HepG2 (cell line): ENCODE data around the gene AP1M2. TPM values are rescaled to one million over a fixed set of nuclear protein-coding genes. Genes with fewer than 3 reads are reported as not detected.

Experiments
- ADNP ChIP-seq: sonication (generic); formaldehyde crosslinking; IDR thresholded peaks from 2 replicates; pipeline ENCODE4 v1.4.0; 2020; ENCODE audit warnings: missing genetic modification reagents
- ARID2 ChIP-seq: sonication (generic); formaldehyde crosslinking; IDR thresholded peaks from 2 replicates; pipeline ENCODE4 v1.8.1; 2022; ENCODE audit warnings: mild to moderate bottlenecking, missing genetic modification reagents, borderline replicate concordance
- ARID5B ChIP-seq: IDR thresholded peaks from 2 replicates; pipeline ENCODE4 v1.4.0; 2020; ENCODE audit warnings: mild to moderate bottlenecking, missing genetic modification reagents
- DZIP1 ChIP-seq: sonication (generic); formaldehyde crosslinking; IDR thresholded peaks from 2 replicates; pipeline ENCODE4 v1.5.0; 2020; ENCODE audit warnings: mild to moderate bottlenecking, missing genetic modification reagents
- HNF4G ChIP-seq, 2 experiments: sonication (generic) in 1 of 2; formaldehyde crosslinking in 1 of 2; IDR thresholded peaks; 2 replicates each; pipeline versions ENCODE4 v1.4.0 to v1.6.1; 2011 to 2020; ENCODE audit warnings: borderline replicate concordance in 2 of 2, low read depth in 2 of 2, mild to moderate bottlenecking in 2 of 2, low read length in 1 of 2, missing genetic modification reagents in 1 of 2, moderate library complexity in 1 of 2
- PREB ChIP-seq: sonication (generic); formaldehyde crosslinking; IDR thresholded peaks from 2 replicates; pipeline ENCODE4 v1.4.0; 2020; ENCODE audit warnings: missing genetic modification reagents
- RXRB ChIP-seq: IDR thresholded peaks from 2 replicates; pipeline ENCODE4 v1.6.1; 2016; ENCODE audit warnings: borderline replicate concordance, missing genetic modification reagents, missing compliant biosample characterization
- SALL2 ChIP-seq: sonication (generic); formaldehyde crosslinking; IDR thresholded peaks from 2 replicates; pipeline ENCODE4 v1.8.1; 2023; ENCODE audit warnings: mild to moderate bottlenecking, missing genetic modification reagents, inconsistent platforms
- SMARCE1 ChIP-seq: fragments of 450-650 bp; IDR thresholded peaks from 2 replicates; pipeline ENCODE4 v1.6.1; 2017; ENCODE audit warnings: borderline replicate concordance
- ZNF317 ChIP-seq: sonication (generic); formaldehyde crosslinking; IDR thresholded peaks from 2 replicates; pipeline ENCODE4 v1.5.0; 2020; ENCODE audit warnings: mild to moderate bottlenecking, missing genetic modification reagents
- ZNF691 ChIP-seq: sonication (generic); formaldehyde crosslinking; IDR thresholded peaks from 2 replicates; pipeline ENCODE4 v1.4.0; 2020; ENCODE audit warnings: missing genetic modification reagents, low read depth, mild to moderate bottlenecking, borderline replicate concordance
- polyA plus RNA-seq, 8 experiments: library from polyadenylated mRNA; depleted of rRNA in 3 of 8; stranded (reverse) in 7 of 8; unstranded in 1 of 8; fragments of >200 nt; fragmentation: Illumina TruSeq in 4 of 8; extraction: Trizol in 4 of 8; gene quantifications; 2 replicates each; pipeline versions ENCODE4 v1.2.1 to v1.2.3, GENCODE V29; 2011 to 2016; ENCODE audit warnings: low read depth in 4 of 8, missing spikeins in 1 of 8, mixed read lengths in 1 of 8; ENCODE audit not compliant: insufficient read depth in 1 of 8
- total RNA-seq, 5 experiments: library from RNA; depleted of rRNA; stranded (reverse); fragments of >200 nt; fragmentation: Illumina TruSeq; extraction: Trizol; gene quantifications; 2 replicates each; pipeline ENCODE4 v1.2.3, GENCODE V29; 2016; ENCODE audit warnings: low read depth in 1 of 5
- TF ChIP-seq, protein P1 (sequence below): sonication (generic); formaldehyde crosslinking; IDR thresholded peaks from 2 replicates; pipeline ENCODE4 v1.4.0; 2020; ENCODE audit warnings: low read depth, missing genetic modification reagents
- TF ChIP-seq, protein P2 (sequence below): sonication (generic); formaldehyde crosslinking; IDR thresholded peaks from 2 replicates; pipeline ENCODE4 v1.8.1; 2022; ENCODE audit warnings: mild to moderate bottlenecking, missing genetic modification reagents

Gene AP1M2
- total and polyA plus RNA-seq, 2 of the 13 experiments (the other 11 are each of a cell fraction or from before 2014, with no cell fraction given) = 6.3 to 76.8 TPM

DNA sequence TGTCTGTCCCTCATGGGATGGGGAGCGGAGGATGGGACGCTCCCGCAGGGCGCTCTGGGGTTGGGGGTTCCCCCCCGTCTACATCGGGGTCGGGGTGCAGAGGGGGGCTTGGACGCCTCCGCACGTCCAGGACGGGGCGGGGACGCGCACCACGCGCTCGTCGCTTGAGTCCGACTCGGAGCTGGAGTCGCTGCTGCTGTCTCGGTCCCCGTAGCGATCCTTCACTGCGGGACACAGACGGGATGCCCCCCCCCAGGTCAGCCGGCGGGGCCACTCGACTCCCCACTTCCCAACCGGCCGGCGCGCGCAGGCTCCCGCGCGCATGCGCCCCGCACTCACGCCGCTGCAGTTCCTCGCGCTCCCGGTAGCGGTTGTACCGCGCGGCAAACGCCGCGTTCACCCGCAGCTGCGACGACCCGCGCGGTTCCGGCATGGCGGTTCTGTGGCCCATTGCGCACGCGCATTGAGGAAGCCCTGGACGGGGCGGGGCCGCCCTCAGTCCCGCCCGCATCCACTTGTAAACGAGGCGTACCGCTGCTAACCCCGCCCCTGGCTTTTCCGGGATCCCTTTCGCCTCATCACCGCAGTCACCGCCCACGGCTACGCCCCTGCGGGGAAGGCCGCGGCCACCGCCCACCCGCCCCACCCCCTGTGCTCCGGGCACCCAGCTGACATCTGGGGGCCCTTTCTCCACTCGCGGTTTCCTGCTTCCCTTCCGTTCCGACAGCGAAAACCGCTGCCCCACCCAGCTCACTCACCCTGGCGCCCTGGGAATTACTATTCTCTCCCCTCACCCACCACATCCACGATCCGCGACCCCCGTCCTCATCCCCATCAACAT lies 21.3 kb downstream of the AP1M2 start, which contains the start of gene KRI1 (continued):
- TF ChIP-seq DZIP1 (CRISPR knock-in tag) (peak; percentile 98), HNF4G (IDR thresholded peaks at IDR 0.05; ENCODE audit: borderline replicate concordance, low read depth, low read length) (no peak), HNF4G (CRISPR knock-in tag; IDR thresholded peaks at IDR 0.05; ENCODE audit: borderline replicate concordance, low read depth) (no peak), ARID5B (peak; percentile 43; the same call in 1 of the 2 replicates), ADNP (no peak), ZNF317 (CRISPR knock-in tag) (no peak), SALL2 (CRISPR knock-in tag) (no peak; the same call in 1 of the 2 replicates), SMARCE1 (no peak), RXRB (CRISPR knock-in tag) (peak; percentile 73), ARID2 (no peak), ZNF691 (CRISPR knock-in tag) (peak; percentile 96; the same call in 1 of the 2 replicates), PREB (CRISPR knock-in tag) (no peak)
- TF ChIP-seq, protein P1, sequence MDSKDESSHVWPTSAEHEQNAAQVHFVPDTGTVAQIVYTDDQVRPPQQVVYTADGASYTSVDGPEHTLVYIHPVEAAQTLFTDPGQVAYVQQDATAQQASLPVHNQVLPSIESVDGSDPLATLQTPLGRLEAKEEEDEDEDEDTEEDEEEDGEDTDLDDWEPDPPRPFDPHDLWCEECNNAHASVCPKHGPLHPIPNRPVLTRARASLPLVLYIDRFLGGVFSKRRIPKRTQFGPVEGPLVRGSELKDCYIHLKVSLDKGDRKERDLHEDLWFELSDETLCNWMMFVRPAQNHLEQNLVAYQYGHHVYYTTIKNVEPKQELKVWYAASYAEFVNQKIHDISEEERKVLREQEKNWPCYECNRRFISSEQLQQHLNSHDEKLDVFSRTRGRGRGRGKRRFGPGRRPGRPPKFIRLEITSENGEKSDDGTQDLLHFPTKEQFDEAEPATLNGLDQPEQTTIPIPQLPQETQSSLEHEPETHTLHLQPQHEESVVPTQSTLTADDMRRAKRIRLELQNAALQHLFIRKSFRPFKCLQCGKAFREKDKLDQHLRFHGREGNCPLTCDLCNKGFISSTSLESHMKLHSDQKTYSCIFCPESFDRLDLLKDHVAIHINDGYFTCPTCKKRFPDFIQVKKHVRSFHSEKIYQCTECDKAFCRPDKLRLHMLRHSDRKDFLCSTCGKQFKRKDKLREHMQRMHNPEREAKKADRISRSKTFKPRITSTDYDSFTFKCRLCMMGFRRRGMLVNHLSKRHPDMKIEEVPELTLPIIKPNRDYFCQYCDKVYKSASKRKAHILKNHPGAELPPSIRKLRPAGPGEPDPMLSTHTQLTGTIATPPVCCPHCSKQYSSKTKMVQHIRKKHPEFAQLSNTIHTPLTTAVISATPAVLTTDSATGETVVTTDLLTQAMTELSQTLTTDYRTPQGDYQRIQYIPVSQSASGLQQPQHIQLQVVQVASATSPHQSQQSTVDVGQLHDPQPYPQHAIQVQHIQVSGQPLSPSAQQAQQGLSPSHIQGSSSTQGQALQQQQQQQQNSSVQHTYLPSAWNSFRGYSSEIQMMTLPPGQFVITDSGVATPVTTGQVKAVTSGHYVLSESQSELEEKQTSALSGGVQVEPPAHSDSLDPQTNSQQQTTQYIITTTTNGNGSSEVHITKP = no peak; the same call in 1 of the 2 replicates
- TF ChIP-seq, protein P2, sequence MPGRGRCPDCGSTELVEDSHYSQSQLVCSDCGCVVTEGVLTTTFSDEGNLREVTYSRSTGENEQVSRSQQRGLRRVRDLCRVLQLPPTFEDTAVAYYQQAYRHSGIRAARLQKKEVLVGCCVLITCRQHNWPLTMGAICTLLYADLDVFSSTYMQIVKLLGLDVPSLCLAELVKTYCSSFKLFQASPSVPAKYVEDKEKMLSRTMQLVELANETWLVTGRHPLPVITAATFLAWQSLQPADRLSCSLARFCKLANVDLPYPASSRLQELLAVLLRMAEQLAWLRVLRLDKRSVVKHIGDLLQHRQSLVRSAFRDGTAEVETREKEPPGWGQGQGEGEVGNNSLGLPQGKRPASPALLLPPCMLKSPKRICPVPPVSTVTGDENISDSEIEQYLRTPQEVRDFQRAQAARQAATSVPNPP (CRISPR knock-in tag) = no peak; the same call in 1 of the 2 replicates
